Uterus (tissue), 4 donors: ENCODE results near the gene RNF166. TPM values are rescaled to one million over a fixed set of nuclear protein-coding genes. Genes with fewer than 3 reads are reported as not detected.
A peak's percentile ranks its signal among the peaks of the same experiment; 100 is the strongest.

Experiments
- DNase-seq, 2 donors: peaks; one replicate each; pipeline ENCODE4 v3.0.0-alpha.2; 2019 to 2020
- H3K27ac ChIP-seq, 2 donors: fragments of 200-600 bp; sonication (generic); 1 replicate in 1 of 2; 2 replicates in 1 of 2; pipeline ENCODE4 v1.5.1; 2016 to 2018
- H3K27me3 ChIP-seq, 2 donors: fragments of 200-600 bp; sonication (generic); one replicate each; pipeline ENCODE4 v1.5.1; 2018 to 2019; ENCODE audit warnings: control low read depth in 1 of 2
- H3K36me3 ChIP-seq, 2 donors: fragments of 200-600 bp; sonication (generic); one replicate each; pipeline ENCODE4 v1.5.1; 2019; ENCODE audit warnings: control low read depth in 1 of 2
- H3K4me1 ChIP-seq, 2 donors: fragments of 200-600 bp; sonication (generic); one replicate each; pipeline ENCODE4 v1.5.1; 2018 to 2019; ENCODE audit warnings: control low read depth in 1 of 2
- H3K4me3 ChIP-seq, 2 donors: fragments of 200-600 bp; sonication (generic); 1 replicate in 1 of 2; 2 replicates in 1 of 2; pipeline ENCODE4 v1.5.1; 2018 to 2019; ENCODE audit warnings: mild to moderate bottlenecking in 1 of 2
- H3K9me3 ChIP-seq, 2 donors: fragments of 200-600 bp; sonication (generic); one replicate each; pipeline ENCODE4 v1.5.1; 2019; ENCODE audit warnings: control low read depth in 1 of 2
- POLR2A ChIP-seq, 2 donors: fragments of 450-650 bp; IDR thresholded peaks; one replicate each; pipeline ENCODE4 v1.6.1; 2016; ENCODE audit warnings: antibody characterized with exemption in 2 of 2, mild to moderate bottlenecking in 1 of 2, moderate library complexity in 1 of 2
- intact Hi-C: fragments of 100-400 bp; cut with DNase I; formaldehyde crosslinking; loops from one replicate; pipeline ENCODE4 v1.15.1; 2023; ENCODE audit warnings: low total_unique reads
- total RNA-seq, 4 donors: library from RNA; depleted of rRNA in 3 of 4; stranded (reverse); fragments of >200 nt in 3 of 4; gene quantifications; one replicate each; pipeline versions ENCODE4 v1.1.0 to v1.2.4, GENCODE V29; 2014 to 2023
- TF ChIP-seq, protein P1 (sequence below), 4 experiments: fragments of 200-600 bp in 2 of 4; fragments of 450-650 bp in 2 of 4; sonication (generic) in 2 of 4; IDR thresholded peaks; one replicate each; pipeline ENCODE4 v1.5.1; 2016 to 2019; ENCODE audit warnings: antibody characterized with exemption in 4 of 4, mild to moderate bottlenecking in 2 of 4, moderate library complexity in 1 of 4
- donor health status: DM: yes; HTN: yes; CAD: no.

Gene RNF166
- total RNA-seq, 4 donors from 2014 or later, result 14.2 to 33.2 (median 20.0) TPM

DNA sequence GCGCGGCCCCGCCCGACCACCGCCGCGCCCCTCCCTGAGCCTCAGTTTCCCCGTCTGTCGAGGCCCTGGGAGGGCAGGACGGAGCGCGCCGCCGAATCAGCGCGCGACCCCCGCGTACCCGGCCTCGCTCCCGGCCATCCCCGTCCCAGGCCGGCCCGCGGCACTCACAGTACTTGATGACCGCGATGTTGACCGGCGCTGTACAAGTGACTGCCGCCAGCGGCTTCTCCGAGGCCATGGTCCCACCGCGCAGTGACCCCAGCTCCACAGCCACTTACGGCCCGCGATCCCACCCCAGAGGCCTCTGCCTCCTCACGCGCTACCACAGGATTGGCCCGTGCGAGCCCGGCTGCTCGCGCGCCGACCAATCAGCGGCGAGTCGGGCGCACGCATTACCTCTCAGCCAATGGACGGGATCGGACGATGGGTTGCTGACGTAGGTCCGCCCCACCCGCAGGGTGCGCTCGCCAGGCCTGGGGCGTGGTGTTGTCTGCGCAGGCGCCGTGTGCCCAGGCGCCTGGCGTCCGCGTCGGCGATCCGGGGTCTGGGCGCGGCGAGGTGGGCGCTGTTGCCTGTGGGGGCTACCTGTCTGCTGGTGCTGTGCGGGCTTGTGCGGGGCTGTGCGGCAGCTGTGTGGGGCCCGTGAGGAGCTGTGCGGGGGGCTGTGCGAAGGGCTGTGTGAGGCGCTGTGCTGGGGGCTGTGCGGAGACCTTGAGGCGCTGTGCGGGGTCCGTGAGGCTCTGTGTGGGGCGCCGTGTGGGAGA is 43.2 kb downstream of the RNF166 start, which contains the start of gene MVD:
TSS of gene MVD (minus strand) at position 249 of the 764 bp plus-strand sequence. CDS start at position 238, 11 bp downstream.
- TF ChIP-seq POLR2A (IDR thresholded peaks at IDR 0.05), result peak; percentile 80 to 83
- TF ChIP-seq, protein P1, sequence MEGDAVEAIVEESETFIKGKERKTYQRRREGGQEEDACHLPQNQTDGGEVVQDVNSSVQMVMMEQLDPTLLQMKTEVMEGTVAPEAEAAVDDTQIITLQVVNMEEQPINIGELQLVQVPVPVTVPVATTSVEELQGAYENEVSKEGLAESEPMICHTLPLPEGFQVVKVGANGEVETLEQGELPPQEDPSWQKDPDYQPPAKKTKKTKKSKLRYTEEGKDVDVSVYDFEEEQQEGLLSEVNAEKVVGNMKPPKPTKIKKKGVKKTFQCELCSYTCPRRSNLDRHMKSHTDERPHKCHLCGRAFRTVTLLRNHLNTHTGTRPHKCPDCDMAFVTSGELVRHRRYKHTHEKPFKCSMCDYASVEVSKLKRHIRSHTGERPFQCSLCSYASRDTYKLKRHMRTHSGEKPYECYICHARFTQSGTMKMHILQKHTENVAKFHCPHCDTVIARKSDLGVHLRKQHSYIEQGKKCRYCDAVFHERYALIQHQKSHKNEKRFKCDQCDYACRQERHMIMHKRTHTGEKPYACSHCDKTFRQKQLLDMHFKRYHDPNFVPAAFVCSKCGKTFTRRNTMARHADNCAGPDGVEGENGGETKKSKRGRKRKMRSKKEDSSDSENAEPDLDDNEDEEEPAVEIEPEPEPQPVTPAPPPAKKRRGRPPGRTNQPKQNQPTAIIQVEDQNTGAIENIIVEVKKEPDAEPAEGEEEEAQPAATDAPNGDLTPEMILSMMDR (IDR thresholded peaks at IDR 0.05), result peak in 1 of 4 experiments; percentile 11
- no peaks in the 10 kb centered on the region for H3K36me3 ChIP-seq
- intact Hi-C loops, result no loop called here
- H3K27ac ChIP-seq, result peak within 1 kb of the TSS; percentile 74 to 77
- peak within 1 kb of the TSS; percentile 75 to 97 for H3K4me3 ChIP-seq
- H3K4me1 ChIP-seq, result peaks cover 0 to 4% of the 10 kb centered on the region in 2 donors
- DNase-seq, result peak; percentile 95 to 96
- no peaks in the 10 kb centered on the region for H3K27me3 ChIP-seq
- no peaks in the 10 kb centered on the region for H3K9me3 ChIP-seq

DNA sequence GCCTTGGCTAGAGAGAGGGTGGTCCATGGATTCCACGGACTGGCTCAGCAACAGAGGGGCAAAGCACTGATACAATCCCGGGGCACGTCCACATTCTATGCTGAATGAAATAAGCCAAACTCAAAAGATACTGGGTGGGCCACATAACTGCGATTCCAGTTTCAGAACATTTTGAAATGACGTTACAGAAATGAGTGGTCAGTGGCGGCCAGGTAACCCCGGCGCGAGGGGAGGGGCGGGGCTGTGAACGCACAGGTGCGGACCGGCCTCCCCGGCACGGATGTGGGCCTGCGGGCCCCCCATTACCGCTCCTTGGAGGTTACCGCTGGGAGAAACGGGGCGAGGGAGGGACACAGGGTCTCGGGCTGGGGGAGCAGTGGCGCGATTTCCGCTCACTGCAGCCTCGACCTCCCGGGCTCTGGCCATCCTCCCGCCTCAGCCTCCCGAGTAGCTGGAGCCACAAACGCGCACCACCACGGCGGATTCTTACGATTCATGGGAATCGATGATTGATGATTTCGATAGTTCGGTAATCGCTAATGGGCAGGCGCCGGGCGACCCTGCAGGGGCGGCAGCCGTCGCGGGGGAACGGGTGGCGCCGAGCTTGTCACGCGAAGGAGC is 43.9 kb downstream of the RNF166 start:
- DNase-seq, result no peak

DNA sequence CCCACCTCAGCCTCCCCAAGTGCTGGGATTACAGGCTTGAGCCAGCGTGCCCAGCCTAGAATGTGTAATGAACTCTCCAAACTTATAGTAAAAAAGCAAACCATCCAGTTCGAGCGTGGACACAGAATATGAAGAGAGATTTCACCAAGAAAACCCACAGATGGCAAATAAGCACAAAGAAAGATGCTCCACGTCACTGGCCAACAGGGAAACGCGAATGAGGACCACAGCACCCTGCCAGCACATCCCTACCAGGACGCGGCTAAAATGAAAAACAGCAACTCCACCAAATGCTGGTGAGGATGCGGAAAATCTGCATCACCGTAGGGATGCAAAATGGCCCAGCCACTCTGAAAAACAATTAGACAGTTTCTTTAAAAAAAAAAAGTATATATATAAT is 44.7 kb downstream of the RNF166 start:
- Histone ChIP-seq H3K4me3 (no peak overlapping the region), H3K9me3 (no peaks in the 10 kb centered on the region), H3K27ac (no peak overlapping the region), H3K27me3 (no peaks in the 10 kb centered on the region), H3K4me1 (peaks cover 0 to 4% of the 10 kb centered on the region in 2 donors), H3K36me3 (no peaks in the 10 kb centered on the region)
- intact Hi-C loops, result no loop called here
- DNase-seq, result no peak
- no peak for TF ChIP-seq POLR2A (IDR thresholded peaks at IDR 0.05)
- TF ChIP-seq, protein P1 (IDR thresholded peaks at IDR 0.05), result no peak

More for the DNA sequence above, 43.9 kb downstream of the RNF166 start:
- intact Hi-C loops, result no loop called here
- Histone ChIP-seq H3K27me3 (no peaks in the 10 kb centered on the region), H3K9me3 (no peaks in the 10 kb centered on the region), H3K36me3 (no peaks in the 10 kb centered on the region), H3K27ac (peak overlapping the region; percentile 74 to 76), H3K4me3 (peak overlapping the region; percentile 75 to 97), H3K4me1 (peaks cover 0 to 4% of the 10 kb centered on the region in 2 donors)
- TF ChIP-seq POLR2A (IDR thresholded peaks at IDR 0.05), result no peak
- TF ChIP-seq, protein P1 (IDR thresholded peaks at IDR 0.05), result no peak

DNA sequence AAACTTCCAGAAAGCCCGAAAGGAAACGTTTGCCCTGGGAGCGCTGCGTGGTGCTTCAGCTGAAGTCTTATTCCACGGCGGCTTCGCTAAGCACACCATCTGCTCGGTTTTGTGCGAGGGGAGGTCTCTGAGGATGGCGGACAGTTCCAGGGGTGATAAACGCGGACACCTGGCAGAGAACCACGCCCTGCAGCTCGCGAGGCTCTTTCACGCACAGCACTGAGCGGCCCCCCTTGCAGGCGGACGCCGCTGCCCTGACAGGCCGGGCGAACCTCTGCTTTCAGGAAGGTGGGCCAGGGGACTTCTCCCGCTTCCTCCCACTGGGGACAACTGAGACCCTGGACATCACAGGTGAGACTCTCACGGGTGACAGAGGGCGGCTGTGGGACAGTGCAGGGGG is 47.0 kb downstream of the RNF166 start:
- intact Hi-C loops, result no loop called here
- DNase-seq, result no peak

More for the DNA sequence above, 47.0 kb downstream of the RNF166 start:
- Histone ChIP-seq H3K27me3 (no peaks in the 10 kb centered on the region), H3K27ac (no peak overlapping the region), H3K36me3 (no peaks in the 10 kb centered on the region), H3K4me3 (no peak overlapping the region), H3K9me3 (no peaks in the 10 kb centered on the region), H3K4me1 (peaks cover 0 to 4% of the 10 kb centered on the region in 2 donors)
- no peak for TF ChIP-seq POLR2A (IDR thresholded peaks at IDR 0.05)
- TF ChIP-seq, protein P1 (IDR thresholded peaks at IDR 0.05), result no peak
